ENCODE measurements around the gene TIMM13. TPM values are rescaled to one million over a fixed set of nuclear protein-coding genes. Genes with fewer than 3 reads are reported as not detected.
A peak's percentile ranks its signal among the peaks of the same experiment; 100 is the strongest.

TIMM13 gene
- total RNA-seq, 1 experiment from 2014 or later, result 188 TPM

DNA sequence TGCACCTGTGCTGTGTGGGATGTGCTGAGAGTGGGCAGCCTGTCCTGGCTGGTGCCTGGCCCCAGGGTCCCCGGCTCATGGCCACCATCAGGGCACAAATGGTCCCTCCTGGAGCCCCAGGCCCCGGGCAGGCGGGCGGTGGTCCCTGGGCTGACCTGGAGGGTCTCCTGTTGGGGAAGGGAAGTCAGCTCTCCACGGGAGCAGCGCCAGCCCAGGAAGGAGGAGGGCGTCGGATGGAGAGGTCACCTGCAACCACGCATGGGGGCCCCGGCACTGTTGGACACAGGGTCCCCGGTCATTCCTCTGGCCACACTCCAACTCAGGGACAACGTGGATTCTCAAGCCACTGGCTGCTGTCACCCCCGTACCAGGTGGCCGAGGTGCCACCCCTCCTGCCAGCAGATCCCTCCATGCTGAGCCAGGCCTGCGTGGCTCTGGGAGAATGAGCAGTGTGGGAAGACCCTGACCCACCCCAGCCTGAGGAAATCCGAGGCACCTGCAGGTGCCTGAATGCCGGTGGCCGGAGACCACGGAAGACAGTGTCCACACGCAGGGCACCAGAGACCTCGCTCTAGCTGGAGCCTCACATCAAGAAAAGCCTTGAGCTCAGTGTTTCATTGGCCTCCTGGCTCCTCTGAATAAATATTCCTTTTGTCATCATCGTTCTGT lies 15.9 kb upstream of the TIMM13 start:
- TF ChIP-seq, protein P1, sequence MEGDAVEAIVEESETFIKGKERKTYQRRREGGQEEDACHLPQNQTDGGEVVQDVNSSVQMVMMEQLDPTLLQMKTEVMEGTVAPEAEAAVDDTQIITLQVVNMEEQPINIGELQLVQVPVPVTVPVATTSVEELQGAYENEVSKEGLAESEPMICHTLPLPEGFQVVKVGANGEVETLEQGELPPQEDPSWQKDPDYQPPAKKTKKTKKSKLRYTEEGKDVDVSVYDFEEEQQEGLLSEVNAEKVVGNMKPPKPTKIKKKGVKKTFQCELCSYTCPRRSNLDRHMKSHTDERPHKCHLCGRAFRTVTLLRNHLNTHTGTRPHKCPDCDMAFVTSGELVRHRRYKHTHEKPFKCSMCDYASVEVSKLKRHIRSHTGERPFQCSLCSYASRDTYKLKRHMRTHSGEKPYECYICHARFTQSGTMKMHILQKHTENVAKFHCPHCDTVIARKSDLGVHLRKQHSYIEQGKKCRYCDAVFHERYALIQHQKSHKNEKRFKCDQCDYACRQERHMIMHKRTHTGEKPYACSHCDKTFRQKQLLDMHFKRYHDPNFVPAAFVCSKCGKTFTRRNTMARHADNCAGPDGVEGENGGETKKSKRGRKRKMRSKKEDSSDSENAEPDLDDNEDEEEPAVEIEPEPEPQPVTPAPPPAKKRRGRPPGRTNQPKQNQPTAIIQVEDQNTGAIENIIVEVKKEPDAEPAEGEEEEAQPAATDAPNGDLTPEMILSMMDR (IDR thresholded peaks at IDR 0.05; ENCODE audit: unreplicated experiment), result no peak
- no peak for DNase-seq (ENCODE audit: unreplicated experiment)
- Mint-ChIP-seq H3K4me1 (ENCODE audit: insufficient read depth, unreplicated experiment) (no peaks in the 10 kb centered on the region), H3K36me3 (ENCODE audit: insufficient read depth, unreplicated experiment) (peaks cover 22% of the 10 kb centered on the region), H3K27me3 (ENCODE audit: insufficient read depth, unreplicated experiment) (no peaks in the 10 kb centered on the region), H3K9me3 (ENCODE audit: unreplicated experiment) (peaks cover 8% of the 10 kb centered on the region), H3K4me3 (ENCODE audit: unreplicated experiment) (no peak overlapping the region), H3K27ac (ENCODE audit: low read depth, unreplicated experiment) (no peak overlapping the region)
- intact Hi-C loops (cut with micrococcal nuclease), result no loop called here
- BruUV-seq (replicated peaks), result no TSS peak
- ChIA-PET CTCF (no interaction called here), POLR2A (interaction anchor here (1.1 kb wide), 1 partner anchor 16 kb away, joined by 5 read pairs; the partner anchor contains the start of gene TIMM13)

DNA sequence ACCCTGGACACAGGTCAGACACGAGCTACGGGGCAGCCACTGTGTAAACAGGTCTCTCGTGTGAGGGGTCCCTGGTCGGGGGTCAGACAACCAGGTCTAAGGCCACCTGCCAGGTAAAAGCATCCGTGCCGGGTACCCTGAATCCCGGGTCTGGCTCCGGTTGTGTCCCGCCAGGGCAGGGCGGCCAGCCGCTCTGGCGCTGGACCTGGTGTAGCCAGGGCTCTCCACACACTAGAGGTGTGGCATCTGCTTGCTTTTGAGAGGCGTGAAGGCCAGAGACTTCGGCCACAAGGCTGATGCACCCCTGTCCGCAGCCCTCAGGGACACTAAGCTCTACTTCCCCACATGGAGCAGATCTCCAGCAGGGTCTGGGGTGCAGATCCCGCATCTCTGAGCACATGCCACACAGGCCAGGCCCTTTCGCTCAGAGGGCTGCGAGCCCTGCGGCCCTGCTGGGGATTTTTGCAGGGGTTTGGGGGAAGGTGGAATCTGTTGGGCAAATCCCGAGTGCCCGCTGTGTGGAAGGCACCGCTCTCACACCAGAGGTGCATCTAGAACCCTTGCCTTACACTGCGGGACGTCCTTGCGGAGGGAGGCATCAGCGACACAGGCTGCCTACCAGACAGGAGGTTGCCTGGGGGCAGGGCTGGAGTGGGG lies 13.8 kb upstream of the TIMM13 start:
- no peaks in the 10 kb centered on the region for H3K27me3 Mint-ChIP-seq (ENCODE audit: insufficient read depth, unreplicated experiment)
- H3K36me3 Mint-ChIP-seq (ENCODE audit: insufficient read depth, unreplicated experiment), result peaks cover 30% of the 10 kb centered on the region
- DNase-seq (ENCODE audit: unreplicated experiment), result no peak
- intact Hi-C loops (cut with micrococcal nuclease), result no loop called here
- BruUV-seq (replicated peaks), result no TSS peak
- CTCF ChIA-PET, result interaction anchor here (0.6 kb wide), 1 partner anchor 27 kb away, joined by 3 read pairs; no protein-coding TSS in a partner anchor
- H3K27ac Mint-ChIP-seq (ENCODE audit: low read depth, unreplicated experiment), result no peak overlapping the region
- H3K4me3 Mint-ChIP-seq (ENCODE audit: unreplicated experiment), result no peak overlapping the region
- TF ChIP-seq, protein P1 (IDR thresholded peaks at IDR 0.05; ENCODE audit: unreplicated experiment), result no peak
- peaks cover 8% of the 10 kb centered on the region for H3K9me3 Mint-ChIP-seq (ENCODE audit: unreplicated experiment)
- no peaks in the 10 kb centered on the region for H3K4me1 Mint-ChIP-seq (ENCODE audit: insufficient read depth, unreplicated experiment)
- POLR2A ChIA-PET, result interaction anchor here (0.5 kb wide), 1 partner anchor 20 kb away, joined by 3 read pairs; no protein-coding TSS in a partner anchor

DNA sequence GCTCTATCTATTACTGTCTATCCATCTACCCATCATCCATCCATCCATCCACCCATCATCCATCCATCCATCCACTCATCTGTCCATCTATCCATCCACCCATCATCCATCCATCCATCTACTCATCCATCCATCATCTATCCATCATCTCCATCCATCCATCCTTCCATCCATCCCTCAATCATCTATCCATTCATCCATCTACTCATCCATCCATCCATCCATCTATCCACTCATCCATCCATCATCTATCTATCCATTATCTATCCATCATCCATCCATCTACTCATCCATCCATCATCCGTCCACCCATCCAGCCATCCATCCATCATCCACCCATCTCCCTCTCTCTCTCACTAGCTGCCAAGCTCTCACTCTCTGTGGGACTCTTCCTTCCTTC lies 13.1 kb upstream of the TIMM13 start:
- H3K4me1 Mint-ChIP-seq (ENCODE audit: insufficient read depth, unreplicated experiment), result no peaks in the 10 kb centered on the region
- H3K9me3 Mint-ChIP-seq (ENCODE audit: unreplicated experiment), result peaks cover 8% of the 10 kb centered on the region
- ChIA-PET POLR2A (interaction anchor here (0.5 kb wide), 1 partner anchor 21 kb away, joined by 3 read pairs; no protein-coding TSS in a partner anchor), CTCF (interaction anchor here (0.6 kb wide), 2 partner anchors 28 to 143 kb away, joined by 3 read pairs; no protein-coding TSS in a partner anchor)
- peak overlapping the region; percentile 1 for H3K27ac Mint-ChIP-seq (ENCODE audit: low read depth, unreplicated experiment)
- no peak for DNase-seq (ENCODE audit: unreplicated experiment)
- TF ChIP-seq, protein P1 (IDR thresholded peaks at IDR 0.05; ENCODE audit: unreplicated experiment), result no peak
- intact Hi-C loops (cut with micrococcal nuclease), result no loop called here
- peaks cover 34% of the 10 kb centered on the region for H3K36me3 Mint-ChIP-seq (ENCODE audit: insufficient read depth, unreplicated experiment)
- no peak overlapping the region for H3K4me3 Mint-ChIP-seq (ENCODE audit: unreplicated experiment)
- no peaks in the 10 kb centered on the region for H3K27me3 Mint-ChIP-seq (ENCODE audit: insufficient read depth, unreplicated experiment)
- BruUV-seq (replicated peaks), result no TSS peak

DNA sequence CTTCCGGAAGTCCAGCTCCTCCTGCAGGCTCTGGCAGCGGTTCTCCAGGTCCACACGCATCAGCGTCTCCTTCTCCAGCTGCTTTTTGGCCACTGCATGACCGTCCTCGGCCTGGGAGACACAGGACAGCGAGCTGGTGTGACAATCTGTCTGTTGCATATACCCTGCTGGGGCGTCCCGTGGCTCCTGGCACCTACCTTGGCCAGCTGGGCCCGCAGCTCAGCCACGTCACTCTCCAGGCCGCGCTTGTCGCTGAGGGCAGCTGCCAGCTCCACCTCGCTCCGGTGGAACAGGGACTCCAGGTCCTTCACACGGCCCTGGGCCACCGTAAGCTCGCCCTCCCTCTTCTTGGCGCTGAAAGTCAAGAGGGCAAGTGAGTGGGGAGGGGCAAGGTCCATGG lies 10.8 kb upstream of the TIMM13 start:
- POLR2A ChIA-PET, result interaction anchor here (0.6 to 2.5 kb wide), 2 partner anchors 11 to 19 kb away, joined by 4 to 9 read pairs; partner anchors contain the start of gene TIMM13
- no peak overlapping the region for H3K27ac Mint-ChIP-seq (ENCODE audit: low read depth, unreplicated experiment)
- BruUV-seq (replicated peaks), result no TSS peak
- peaks cover 41% of the 10 kb centered on the region for H3K36me3 Mint-ChIP-seq (ENCODE audit: insufficient read depth, unreplicated experiment)
- H3K4me3 Mint-ChIP-seq (ENCODE audit: unreplicated experiment), result no peak overlapping the region
- no peaks in the 10 kb centered on the region for H3K4me1 Mint-ChIP-seq (ENCODE audit: insufficient read depth, unreplicated experiment)
- TF ChIP-seq, protein P1 (IDR thresholded peaks at IDR 0.05; ENCODE audit: unreplicated experiment), result no peak
- no peaks in the 10 kb centered on the region for H3K27me3 Mint-ChIP-seq (ENCODE audit: insufficient read depth, unreplicated experiment)
- peaks cover 8% of the 10 kb centered on the region for H3K9me3 Mint-ChIP-seq (ENCODE audit: unreplicated experiment)
- no peak for DNase-seq (ENCODE audit: unreplicated experiment)
- intact Hi-C loops (cut with micrococcal nuclease), result no loop called here
- CTCF ChIA-PET, result no interaction called here

Measured in MCF 10A (cell line).